A549 (cell line): Measurements from ENCODE around the gene TMEM200C.

ENCODE experiments used
- BHLHE40 ChIP-seq: IDR thresholded peaks from 2 replicates; pipeline ENCODE4 v1.6.1; 2012; ENCODE audit warnings: low read depth, low read length, inconsistent platforms
- CHD4 ChIP-seq: fragments of 200-600 bp; sonication (generic); IDR thresholded peaks from 2 replicates; pipeline ENCODE4 v1.6.1; 2016; ENCODE audit warnings: antibody characterized with exemption, mild to moderate bottlenecking, borderline replicate concordance
- CTCF ChIP-seq: fragments of >200 bp; sonication (Bioruptor Twin); formaldehyde crosslinking; IDR thresholded peaks from 3 replicates; pipeline ENCODE4 v1.5.1; 2016
- EP300 ChIP-seq, 2 experiments: fragments of >200 bp; sonication (Bioruptor Twin); formaldehyde crosslinking; IDR thresholded peaks; 2 replicates in 1 of 2; 3 replicates in 1 of 2; pipeline ENCODE4 v1.6.1; 2016 to 2017
- HDAC2 ChIP-seq: fragments of 200-600 bp; sonication (generic); IDR thresholded peaks from 2 replicates; pipeline ENCODE4 v1.6.1; 2016
- MAFK ChIP-seq: fragments of 450-650 bp; IDR thresholded peaks from 2 replicates; pipeline ENCODE4 v1.6.1; 2014; ENCODE audit not compliant: partially characterized antibody
- MAX ChIP-seq: IDR thresholded peaks from 2 replicates; pipeline ENCODE4 v1.6.1; 2012
- MYC ChIP-seq: IDR thresholded peaks from 2 replicates; pipeline ENCODE4 v1.6.1; 2012; ENCODE audit warnings: mild to moderate bottlenecking, inconsistent platforms, low read length, improper control_type of control experiment, borderline replicate concordance
- POLR2A ChIP-seq: IDR thresholded peaks from 2 replicates; pipeline ENCODE4 v1.6.1; 2012; ENCODE audit warnings: mild to moderate bottlenecking, low read length

GRCh38 chr18:5872886-5873285 is 22.4 kb downstream of the TMEM200C start:
- TF ChIP-seq MYC, result no peak
- no peak for TF ChIP-seq CTCF
- no peak for TF ChIP-seq EP300 (IDR thresholded peaks at IDR 0.05)
- no peak for TF ChIP-seq CHD4
- TF ChIP-seq POLR2A, result no peak
- no peak for TF ChIP-seq BHLHE40
- no peak for TF ChIP-seq MAFK
- no peak for TF ChIP-seq MAX
- no peak for TF ChIP-seq HDAC2
